T1000 (cell line): ENCODE data around the gene ZNF207.
"Not testable (repeated sequence)": the region's sequence is repeated elsewhere in the genome, so short reads cannot be mapped to it uniquely, and the experiment has no call there.

Experiments
- DNase-seq: peaks from one replicate; lab custom pipeline; 2025; ENCODE audit warnings: mixed read lengths; lab: John Stamatoyannopoulos, UW

The ZNF207 gene

DNA sequence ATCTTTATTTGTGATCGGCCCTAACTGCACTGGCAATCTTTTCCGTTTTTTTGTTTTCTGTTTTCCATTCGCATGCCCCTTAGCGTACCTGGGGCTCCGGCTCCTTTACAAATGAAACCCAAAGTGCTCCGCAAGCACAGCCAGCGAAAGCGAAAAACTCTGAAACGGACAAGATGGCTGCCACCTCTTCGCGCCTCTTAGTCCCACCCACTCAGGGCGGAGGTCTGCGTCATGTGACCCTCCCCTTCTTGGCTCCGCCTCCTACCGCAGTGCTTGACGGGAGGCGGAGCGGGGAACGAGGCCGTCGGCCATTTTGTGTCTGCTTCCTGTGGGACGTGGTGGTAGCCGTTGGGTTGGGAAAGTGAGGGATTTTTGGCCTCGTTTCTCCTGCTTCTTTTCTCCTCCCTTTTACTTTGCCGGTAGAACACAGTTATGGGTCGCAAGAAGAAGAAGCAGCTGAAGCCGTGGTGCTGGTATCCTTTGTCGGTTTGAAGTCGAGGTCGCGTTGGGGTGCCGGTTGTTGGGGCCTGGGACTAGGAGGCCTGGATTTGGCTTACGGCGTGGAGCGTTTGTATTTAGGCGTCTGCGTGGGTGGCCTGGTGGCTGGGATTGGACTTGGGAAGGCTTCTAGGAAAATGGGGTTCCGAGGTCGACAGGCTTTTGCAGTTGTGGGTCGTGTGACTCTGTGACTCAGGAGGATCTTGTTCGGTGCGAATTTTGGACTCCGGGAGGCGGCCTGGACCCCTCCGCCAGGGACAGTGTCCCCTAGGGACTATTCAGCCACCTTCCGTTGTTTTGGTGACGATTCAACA lies at the start of gene ZNF207:
Gene ZNF207, plus strand, starts transcription at position 304 of the 812 bp plus-strand sequence. Its CDS starts 129 bp downstream, at position 433.
- DNase-seq = peak; percentile 91

DNA sequence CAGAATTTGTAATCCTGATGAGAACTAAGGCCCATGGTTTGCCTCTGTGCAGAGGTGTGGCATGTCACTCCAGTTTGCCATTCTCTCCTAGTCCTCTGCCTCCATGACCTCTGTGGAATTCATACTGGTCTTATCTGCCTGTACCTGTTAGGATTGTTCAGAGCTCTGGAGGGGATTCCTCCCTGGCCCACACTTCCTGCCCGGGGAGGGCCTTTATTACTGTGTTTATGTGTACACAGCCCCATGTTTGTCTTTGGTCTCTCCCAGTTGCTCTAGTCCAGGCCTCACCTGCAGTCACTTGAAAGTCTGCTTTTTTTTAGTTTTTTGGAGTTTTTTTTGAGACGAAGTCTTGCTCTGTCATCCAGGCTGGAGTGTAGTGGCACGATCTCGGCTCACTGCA lies 47.9 kb upstream of the ZNF207 start:
- DNase-seq = no peak

DNA sequence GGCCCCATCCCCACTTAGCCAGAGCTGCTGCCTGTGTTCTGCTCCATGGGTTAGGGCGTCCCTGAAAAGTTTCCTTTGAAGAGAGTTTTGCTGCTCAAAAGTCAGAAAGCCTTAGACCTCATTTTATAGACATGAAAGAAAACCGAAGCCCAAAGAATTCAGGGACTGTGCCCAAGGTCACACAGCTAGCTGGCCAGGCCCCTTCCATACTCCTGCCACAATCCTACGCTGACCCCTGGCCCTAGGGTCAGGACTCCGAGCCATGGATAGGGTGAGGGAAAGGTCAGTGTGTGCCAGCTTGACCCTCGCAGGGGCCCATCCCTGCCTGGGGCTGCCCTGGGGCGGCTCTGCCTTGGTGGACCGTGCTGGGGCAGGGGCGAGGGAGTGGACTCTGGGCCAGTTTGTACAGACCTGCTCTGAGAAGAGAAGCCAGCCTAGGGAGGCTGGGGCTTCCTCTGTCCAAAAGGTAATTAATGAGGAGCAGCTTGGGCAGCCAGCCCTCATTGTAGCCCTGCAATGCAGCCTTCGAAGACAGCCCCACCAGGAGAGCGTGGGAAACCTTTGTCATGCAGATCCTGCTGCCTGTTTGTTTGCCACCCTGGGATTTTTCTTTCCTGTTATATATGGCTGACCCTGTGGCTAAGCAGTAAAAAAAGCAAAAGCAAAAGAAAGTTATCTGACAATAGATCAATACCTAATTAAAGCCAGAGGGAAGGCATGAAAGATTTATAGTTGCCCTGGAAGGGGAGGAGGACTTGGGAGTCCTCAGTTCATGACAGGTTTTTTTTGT lies 46.9 kb upstream of the ZNF207 start:
- no peak for DNase-seq

DNA sequence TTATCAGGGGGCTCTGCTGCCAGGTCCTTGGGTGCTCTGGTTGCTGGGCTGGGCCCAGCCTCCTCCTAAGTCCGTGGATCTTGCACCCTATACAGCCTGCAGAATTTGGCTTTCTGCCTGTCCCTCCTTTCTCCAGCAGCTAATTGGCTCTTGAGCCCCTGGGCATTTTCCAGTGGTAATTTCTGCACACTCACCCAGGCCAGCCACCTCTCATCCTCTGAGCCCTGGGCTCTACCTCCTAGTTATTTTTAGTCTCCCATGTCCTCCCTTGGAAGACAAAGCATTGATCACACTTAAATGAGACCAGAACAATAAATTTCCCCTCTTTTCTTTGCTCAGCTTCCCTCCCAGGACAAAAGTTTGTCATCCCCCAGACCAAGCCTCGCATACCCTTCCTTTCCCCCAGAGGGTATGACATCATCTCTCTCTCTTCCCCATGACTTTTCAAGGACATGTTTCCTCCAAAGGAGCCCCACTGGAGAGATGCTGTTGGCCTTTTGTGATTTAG lies 46.1 kb upstream of the ZNF207 start:
- no peak for DNase-seq

DNA sequence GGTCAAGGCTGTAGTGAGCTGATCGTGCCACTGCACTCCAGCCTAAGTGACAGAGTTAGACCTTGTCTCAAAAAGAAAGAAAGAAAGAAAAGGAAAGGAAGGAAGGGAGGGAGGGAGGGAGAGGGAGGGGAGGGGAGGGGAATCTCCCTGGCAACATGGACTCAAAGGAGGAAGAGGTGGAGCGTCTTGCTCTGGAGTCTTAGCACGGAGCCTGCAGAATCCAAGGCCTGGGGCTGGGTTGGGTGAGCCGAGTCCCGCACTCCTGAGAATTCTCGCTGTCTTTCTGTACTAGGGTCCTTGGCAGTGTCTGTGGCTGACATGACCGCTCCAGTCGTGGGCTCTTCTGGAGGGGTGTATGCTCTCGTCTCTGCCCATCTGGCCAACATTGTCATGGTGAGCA lies 44.9 kb upstream of the ZNF207 start:
- no peak for DNase-seq

DNA sequence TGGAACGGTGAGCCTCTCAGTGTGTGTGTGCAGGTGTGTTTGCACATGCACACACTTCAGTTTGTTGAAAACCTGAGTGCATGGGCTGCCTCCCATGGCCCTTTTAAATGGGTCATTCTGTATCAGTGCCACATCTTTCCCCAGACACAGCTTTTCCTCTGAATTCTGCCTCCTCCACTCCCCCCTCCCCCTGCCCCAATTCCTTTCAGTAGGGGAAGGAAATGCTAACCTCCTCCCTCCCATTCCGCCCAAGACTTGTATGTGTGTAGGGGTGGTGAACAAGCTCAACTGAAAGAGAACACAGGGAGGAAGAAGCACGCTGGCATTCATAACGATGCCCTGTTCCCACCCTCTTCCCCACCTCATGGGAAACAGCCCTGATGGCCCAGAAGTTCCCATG lies 42.3 kb upstream of the ZNF207 start:
- DNase-seq = no peak

DNA sequence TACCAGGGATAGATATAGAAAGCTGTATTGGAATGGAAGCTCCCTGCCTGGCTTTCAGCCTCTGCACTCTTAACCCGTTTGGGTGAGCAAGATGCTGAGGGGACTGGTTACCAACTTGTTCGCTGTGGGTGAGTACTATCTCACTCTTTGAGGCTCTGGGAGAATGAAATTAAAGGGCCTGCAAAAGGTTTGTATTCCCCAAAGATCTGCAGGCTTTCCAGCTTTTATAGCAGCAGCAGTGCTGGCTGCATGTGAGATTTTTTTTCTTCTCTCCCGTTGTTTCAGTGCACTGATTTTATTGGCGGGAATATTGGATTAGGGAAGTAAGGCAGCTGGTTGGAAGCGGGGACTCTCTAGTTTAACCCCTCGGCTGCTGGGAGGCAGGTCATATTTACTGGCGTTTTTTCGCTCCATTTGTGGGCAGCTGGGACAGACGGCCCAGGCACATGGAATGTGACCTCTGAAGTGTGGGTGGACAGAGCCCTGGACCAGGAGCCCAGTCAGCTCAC lies 38.9 kb upstream of the ZNF207 start:
- no peak for DNase-seq

DNA sequence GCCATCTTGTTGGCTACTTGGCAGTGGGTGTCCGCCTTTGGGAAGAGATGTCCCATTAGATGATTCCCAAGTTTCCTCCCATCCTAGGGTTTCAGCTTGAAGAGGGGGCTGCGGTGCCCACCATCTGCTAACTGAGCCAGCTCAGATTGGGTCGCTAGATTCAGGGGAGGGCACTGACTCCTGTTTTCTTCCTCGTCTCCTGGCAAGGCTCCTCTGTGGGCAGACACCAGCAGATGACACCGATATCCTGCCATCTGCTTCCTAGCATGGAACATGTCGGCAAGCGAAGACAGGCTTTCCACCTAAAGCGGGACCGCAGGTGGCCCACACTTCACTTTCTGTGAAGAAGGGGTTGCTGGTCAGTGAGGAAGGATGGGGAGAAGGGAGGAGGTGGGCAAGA lies 35.3 kb upstream of the ZNF207 start:
- DNase-seq = no peak

DNA sequence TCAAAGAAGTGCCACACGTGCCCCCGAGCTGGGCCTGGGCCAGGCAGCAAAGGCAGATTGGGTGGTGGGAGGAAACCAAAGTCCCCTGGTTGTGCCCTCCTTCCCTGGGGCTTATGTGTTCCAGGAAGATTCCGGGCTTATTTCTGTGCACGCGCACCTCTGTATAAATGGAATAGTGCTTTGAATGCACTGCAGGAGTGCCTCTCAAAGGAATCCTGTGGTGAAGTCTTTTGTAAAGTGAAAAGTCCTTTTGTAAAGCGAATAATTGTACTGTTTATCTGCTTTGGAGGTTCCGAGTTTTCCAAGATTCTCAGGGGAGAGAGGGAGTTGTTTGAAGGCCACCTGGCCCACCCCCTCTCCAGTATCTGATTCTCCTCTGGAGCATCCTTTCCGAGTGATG lies 34.8 kb upstream of the ZNF207 start:
- DNase-seq = no peak

DNA sequence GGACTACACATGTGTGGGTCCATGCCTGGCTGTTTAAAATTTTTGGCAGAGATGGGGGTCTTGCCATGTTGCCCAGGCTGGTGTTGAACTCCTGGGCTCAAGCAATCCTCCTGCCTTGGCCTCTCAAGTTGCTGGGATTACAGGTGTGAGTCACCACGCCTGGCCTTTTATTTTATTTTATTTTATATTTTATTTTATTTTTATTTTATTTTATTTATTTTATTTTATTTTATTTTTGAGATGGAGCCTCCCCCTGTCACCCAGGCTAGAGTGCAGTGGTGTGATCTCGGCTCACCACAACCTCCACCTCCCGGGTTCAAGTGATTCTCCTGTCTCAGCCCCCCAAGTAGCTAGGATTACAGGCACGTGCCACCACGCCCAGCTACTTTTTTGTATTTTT lies 33.3 kb upstream of the ZNF207 start:
- not testable (repeated sequence) for DNase-seq

DNA sequence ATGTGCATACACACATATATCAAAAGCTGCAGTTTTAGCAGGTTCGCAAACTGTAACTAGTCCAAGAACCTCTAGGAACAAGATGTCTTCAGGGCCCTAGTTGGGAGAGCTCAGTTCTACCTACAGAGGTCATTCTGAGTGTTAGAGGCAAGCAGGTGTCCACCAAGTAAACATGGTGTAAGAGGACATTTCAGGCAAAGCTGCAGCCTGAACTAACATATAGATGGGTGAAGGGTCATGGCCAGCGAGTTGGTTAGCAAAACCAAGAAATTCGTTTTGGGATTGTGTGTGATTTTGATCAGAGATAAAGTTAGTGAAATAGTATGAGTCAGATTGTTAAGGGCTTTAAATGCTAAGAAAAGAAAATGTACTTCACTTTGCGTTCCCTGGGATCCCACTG lies 32.6 kb upstream of the ZNF207 start:
- no peak for DNase-seq

DNA sequence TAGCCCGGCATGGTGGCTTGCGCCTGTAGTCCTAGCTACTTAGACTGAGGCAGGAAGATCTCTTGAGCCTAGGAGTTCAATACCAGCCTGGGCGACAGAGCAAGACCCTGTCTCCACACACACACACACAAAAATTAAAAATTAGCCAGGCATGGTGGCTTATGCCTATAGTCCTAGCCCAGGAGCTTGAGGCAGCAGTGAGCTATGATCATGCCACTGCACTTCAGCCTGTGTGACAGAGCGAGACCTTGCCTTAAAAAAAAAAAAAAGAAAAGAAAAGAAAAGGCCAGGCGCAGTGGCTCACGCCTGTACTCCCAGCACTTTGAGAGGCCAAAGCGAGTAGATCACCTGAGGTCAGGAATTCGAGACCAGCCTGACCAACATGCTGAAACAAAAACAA lies 31.9 kb upstream of the ZNF207 start:
- DNase-seq = no peak

DNA sequence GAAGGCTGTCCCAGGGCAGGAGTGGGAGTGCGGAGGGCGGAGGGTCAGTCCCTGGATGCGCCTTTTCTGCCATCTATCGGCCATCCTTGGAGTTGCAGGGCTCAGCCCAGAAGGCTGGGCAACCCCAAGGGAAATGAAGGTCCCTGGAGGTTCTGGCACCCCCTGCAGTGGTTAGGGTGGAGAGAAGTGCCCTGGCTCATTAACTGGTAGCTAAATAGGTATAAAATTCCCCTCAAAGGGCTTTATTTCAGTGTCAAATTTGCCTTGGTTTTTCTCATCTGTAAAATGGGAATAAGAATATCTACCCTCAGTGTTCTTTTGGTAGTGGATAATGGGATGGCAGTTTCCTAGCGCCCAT lies 30.4 kb upstream of the ZNF207 start:
- DNase-seq = peak; percentile 20

DNA sequence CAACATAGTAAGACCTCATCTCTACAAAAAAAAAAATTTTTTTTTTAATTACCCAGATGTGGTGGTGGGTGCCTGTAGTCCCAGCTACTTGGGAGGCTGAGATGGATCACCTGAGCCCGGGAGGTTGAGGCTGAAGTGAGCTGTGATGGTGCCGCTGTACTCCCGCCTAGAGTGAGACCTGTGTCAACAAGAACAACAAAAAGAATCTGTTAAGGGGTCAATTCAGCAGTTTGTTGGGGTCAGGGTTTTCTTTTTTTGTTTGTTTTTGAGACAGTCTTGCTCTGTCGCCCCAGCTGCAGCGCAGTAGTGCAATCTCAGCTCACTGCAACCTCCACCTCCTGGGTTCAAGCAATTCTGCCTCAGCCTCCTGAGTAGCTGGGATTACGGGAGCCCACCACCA lies 29.9 kb upstream of the ZNF207 start:
- not testable (repeated sequence) for DNase-seq

DNA sequence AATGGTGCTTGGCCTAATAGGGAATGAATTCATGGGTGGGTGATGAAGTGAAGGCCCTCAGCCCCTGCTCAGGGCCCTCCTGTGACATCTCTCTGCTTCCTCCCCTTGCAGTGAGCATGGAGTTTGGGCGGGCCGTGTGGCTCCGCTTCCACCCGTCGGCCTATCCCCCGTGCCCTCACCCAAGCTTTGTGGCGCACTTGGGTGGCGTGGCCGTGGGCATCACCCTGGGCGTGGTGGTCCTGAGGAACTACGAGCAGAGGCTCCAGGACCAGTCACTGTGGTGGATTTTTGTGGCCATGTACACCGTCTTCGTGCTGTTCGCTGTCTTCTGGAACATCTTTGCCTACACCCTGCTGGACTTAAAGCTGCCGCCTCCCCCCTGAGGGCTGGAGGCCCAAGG lies 29.1 kb upstream of the ZNF207 start:
- no peak for DNase-seq

DNA sequence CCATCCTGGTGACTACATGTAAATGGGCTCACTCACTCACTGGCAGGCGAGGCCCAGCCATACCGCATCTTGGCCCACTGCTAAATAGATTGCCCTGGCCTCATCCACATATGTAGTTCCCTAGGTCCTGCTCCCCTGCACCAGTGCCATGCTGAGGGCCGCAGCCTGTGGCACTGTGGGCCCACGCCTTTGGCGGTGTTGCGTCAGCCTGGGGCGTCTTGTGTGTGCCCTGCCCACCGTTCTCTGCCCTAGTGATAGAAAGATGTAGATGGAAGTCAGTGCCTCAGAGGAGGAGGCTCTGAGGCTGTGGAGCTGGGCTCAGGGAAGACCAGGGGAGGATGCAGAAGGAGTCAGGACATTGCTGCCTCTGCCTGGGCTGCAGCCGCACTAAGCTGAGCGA lies 26.9 kb upstream of the ZNF207 start:
- DNase-seq = no peak

DNA sequence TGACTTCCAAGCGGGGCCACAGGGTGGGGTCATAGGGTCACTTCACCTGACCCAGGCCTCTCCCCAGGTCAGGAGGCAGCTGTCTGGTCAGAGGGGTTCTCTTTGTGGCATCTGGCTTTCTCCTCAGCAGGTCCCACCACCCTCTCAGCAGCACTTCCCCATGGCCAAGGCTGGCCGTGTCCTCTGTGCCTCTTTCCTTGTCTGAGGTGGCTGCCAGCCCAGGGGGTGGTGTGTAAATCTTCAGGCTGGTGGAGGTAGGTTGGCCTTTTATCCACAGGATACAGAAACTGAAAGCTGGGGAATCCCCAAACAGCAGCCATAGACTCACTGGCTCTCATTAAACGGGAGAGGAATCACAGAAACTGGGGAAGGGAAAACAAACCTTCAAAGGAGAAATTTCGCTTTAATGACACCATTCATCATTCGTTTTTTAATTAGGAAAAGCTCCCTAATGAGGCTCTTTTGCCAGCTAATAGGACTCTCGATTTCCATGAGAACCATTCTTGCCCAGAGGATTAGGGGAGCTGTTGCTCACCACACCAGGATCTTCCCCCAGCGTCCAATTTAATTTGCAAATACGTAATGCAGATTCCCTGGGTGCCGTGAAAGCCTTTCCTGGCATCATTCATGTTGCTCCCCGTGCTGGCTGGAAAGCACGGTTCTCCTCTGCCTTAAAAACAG lies 26.0 kb upstream of the ZNF207 start:
- DNase-seq = peak; percentile 16

DNA sequence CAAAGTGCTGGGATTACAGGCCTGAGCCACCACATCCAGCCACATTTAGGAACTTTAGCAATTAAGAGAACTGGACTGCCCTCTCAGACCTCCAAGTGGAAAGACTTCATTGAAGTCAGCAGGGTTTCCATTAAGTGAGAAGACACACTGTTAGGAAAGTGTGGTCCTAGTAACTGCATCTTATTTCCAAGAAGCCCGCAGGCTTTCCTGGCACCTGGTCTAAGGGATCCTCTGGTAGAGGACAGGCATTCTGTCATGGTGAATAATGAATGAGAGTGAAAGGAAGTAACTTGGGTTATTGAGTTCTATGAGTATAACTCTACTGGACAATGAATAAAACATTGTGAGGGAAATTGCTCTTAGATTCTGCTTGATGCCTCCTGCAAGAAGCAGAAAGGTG lies 22.0 kb upstream of the ZNF207 start:
- no peak for DNase-seq

DNA sequence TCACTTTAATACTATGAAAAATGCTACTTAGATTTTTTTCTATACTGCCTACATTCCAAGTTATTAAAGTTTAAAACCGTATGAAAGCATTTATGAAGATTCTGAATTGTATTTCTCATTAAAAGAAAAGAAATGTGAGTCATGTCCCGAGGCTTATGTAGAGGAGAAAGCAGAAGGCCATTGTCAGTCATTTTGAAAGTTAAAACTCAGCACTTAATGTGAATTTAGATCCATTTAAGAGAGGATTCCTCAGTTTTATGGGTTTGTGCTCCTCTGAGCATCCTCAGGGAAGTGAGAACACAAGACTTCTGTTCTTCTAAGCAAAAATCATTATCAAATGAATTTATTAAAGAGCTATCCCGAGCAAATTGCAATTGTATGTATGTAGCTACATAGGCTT lies 19.8 kb upstream of the ZNF207 start:
- no peak for DNase-seq

DNA sequence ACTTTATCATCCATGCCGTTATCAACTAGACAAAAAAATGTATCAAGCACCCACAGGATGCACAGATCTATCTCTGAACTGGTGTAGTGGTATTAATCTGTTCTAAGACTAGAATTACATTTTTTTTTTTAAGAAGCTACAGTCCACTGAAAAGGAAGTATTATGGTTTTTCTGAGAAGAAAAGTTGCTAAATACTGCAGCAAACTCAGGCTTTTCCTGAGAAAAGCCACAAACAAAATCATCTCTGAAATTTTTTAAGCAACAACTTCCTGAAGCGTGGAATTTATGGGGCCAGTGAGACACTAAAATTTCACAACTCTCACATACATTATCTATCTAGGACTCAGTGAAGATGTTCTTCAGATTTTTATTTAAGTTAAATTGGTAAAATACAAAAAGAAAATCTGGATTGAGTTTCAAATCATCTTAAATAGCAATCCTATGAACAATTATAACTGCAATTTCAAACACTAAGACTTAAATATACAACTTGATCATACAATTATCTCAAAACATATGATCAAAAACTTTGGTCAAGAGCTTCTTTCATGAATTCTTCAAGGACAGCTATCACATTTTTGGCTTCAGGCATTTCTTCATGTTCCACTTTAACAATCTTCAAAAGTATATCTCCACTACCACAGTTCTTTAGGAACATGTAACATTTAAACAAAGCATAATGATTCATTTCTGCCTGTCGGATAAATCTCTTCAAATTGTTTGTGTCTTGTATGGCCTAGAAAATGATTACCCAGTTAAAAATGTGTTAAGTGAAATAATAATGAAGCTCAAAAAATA lies 18.5 kb upstream of the ZNF207 start:
- DNase-seq = no peak

DNA sequence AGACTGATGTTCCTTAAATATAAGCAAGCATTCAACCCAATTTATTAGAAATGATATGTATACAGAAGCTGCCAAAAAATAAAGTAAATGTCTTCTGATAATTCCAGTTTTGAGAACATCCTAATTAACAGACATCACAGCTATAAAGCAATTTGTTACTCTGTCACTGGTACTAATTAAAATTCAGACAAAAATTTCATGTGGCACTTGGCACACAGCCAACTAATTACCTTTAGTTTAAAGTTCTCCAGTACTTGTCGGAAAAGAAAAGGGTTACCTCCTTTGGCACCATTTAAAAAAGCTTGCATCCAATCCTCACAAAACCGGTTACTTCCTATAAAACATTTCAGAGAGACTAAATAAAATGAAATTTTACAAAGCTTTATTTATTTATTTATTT lies 16.8 kb upstream of the ZNF207 start:
- no peak for DNase-seq

DNA sequence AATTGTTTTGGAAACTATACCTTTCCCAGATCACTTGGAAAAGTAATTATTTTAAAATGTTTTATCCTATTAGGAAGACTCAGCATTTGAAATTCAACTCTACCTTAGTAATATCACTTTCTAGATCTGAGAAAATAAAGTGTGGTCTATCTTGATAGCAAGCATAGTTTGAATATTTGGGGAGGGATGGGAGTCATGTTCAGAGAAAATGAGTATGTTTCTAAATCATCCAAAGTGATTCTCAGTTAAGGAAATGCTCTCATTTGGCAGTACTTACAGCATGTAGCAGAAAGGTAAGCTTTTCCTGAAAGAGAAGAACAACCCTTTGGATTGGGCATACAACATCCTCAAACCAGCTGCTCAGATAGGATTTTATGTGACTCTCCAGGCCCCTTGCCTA lies 14.9 kb upstream of the ZNF207 start:
- no peak for DNase-seq
